ENCODE data around the gene HDHD3.
A peak's percentile ranks its signal among the peaks of the same experiment; 100 is the strongest.
"Not testable (repeated sequence)": the region's sequence is repeated elsewhere in the genome, so short reads cannot be mapped to it uniquely, and the experiment has no call there.

HDHD3 gene

GRCh38 chr9:113386571-113387393, 10.0 kb upstream of the HDHD3 start:
- POLR2A ChIA-PET: no interaction called here
- no peak for DNase-seq (ENCODE audit: extremely low spot score)
- CTCF ChIA-PET: interaction anchor here (1.0 to 4.1 kb wide), 7 partner anchors 14 to 269 kb away, joined by 3 to 24 read pairs (median 3); partner anchors contain the start of genes ALAD, C9orf43 and POLE3
- TF ChIP-seq, protein P1, sequence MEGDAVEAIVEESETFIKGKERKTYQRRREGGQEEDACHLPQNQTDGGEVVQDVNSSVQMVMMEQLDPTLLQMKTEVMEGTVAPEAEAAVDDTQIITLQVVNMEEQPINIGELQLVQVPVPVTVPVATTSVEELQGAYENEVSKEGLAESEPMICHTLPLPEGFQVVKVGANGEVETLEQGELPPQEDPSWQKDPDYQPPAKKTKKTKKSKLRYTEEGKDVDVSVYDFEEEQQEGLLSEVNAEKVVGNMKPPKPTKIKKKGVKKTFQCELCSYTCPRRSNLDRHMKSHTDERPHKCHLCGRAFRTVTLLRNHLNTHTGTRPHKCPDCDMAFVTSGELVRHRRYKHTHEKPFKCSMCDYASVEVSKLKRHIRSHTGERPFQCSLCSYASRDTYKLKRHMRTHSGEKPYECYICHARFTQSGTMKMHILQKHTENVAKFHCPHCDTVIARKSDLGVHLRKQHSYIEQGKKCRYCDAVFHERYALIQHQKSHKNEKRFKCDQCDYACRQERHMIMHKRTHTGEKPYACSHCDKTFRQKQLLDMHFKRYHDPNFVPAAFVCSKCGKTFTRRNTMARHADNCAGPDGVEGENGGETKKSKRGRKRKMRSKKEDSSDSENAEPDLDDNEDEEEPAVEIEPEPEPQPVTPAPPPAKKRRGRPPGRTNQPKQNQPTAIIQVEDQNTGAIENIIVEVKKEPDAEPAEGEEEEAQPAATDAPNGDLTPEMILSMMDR (IDR thresholded peaks at IDR 0.05; ENCODE audit: control extremely low read depth, extremely low read depth, low read depth, missing control alignments): no peak

GRCh38 chr9:113381909-113382411, 5.2 kb upstream of the HDHD3 start:
- POLR2A ChIA-PET: no interaction called here

DNA sequence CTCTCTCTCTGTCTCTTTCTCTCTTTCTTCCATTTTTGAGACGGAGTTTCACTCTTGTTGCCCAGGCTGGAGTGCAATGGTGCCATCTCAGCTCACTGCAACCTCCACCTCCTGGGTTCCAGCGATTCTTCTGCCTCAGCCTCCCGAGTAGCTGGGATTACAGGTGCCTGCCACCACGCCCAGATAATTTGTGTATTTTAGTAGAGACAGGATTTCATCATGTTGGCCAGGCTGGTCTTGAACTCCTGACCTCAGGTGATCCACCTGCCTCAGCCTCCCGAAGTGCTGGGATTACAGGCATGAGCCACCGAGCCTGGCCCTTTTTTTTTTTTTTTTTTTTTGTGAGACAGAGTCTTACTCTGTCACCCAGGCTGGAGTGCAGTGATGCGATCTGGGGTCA, 4.7 kb upstream of the HDHD3 start:
- DNase-seq (ENCODE audit: extremely low spot score); CTCF ChIA-PET; POLR2A ChIA-PET: not testable (repeated sequence)

More at GRCh38 chr9:113381909-113382411, 5.2 kb upstream of the HDHD3 start:
- CTCF ChIA-PET: no interaction called here
- TF ChIP-seq, protein P1 (IDR thresholded peaks at IDR 0.05; ENCODE audit: control extremely low read depth, extremely low read depth, low read depth, missing control alignments): no peak
- DNase-seq (ENCODE audit: extremely low spot score): no peak

- TF ChIP-seq, protein P1 (IDR thresholded peaks at IDR 0.05; ENCODE audit: control extremely low read depth, extremely low read depth, low read depth, missing control alignments): no peak
- ChIA-PET POLR2A (no interaction called here), CTCF (no interaction called here)
- DNase-seq (ENCODE audit: extremely low spot score): peak; percentile 73
Measured at GRCh38 chr9:113380869-113381378, 4.1 kb upstream of the HDHD3 start.

- CTCF ChIA-PET: interaction anchor here (0.7 kb wide), 1 partner anchor 21 kb away, joined by 3 read pairs; the partner anchor contains the start of gene ALAD
- DNase-seq (ENCODE audit: extremely low spot score); POLR2A ChIA-PET: not testable (repeated sequence)
Measured at GRCh38 chr9:113379829-113380210, 3.0 kb upstream of the HDHD3 start.

GRCh38 chr9:113379094-113379828, 2.5 kb upstream of the HDHD3 start:
- CTCF ChIA-PET; POLR2A ChIA-PET; DNase-seq (ENCODE audit: extremely low spot score): not testable (repeated sequence)

- CTCF ChIA-PET: interaction anchor here (0.9 to 1.8 kb wide), 5 partner anchors 14 to 33 kb away, joined by 3 to 6 read pairs (median 3); partner anchors contain the start of genes ALAD and BSPRY
- POLR2A ChIA-PET: no interaction called here
Measured at GRCh38 chr9:113375057-113376023, 1.4 kb downstream of the HDHD3 start.

More at GRCh38 chr9:113375057-113376023, 1.4 kb downstream of the HDHD3 start:
- TF ChIP-seq, protein P1 (IDR thresholded peaks at IDR 0.05; ENCODE audit: control extremely low read depth, extremely low read depth, low read depth, missing control alignments): no peak
- no peak for DNase-seq (ENCODE audit: extremely low spot score)
